ENCODE measurements around the gene FOXK2.

FOXK2 gene

GRCh38 chr17:82639628-82640027 is 120.1 kb downstream of the FOXK2 start:
- no peak overlapping the region for H3K27ac ChIP-seq
- H3K4me1 ChIP-seq: peaks cover 0 to 18% (median under 1%) of the 10 kb centered on the region in 4 donors
- intact Hi-C loops (cut with DNase I; ENCODE audit: low total_unique reads): no loop called here
- DNase-seq: no peak
- peaks cover 20 to 63% (median 43%) of the 10 kb centered on the region in 3 donors for H3K36me3 ChIP-seq
- H3K4me3 ChIP-seq: no peak overlapping the region
- no peaks in the 10 kb centered on the region for H3K9me3 ChIP-seq
- no peaks in the 10 kb centered on the region for H3K27me3 ChIP-seq
- TF ChIP-seq CTCF (IDR thresholded peaks at IDR 0.05): no peak

DNA sequence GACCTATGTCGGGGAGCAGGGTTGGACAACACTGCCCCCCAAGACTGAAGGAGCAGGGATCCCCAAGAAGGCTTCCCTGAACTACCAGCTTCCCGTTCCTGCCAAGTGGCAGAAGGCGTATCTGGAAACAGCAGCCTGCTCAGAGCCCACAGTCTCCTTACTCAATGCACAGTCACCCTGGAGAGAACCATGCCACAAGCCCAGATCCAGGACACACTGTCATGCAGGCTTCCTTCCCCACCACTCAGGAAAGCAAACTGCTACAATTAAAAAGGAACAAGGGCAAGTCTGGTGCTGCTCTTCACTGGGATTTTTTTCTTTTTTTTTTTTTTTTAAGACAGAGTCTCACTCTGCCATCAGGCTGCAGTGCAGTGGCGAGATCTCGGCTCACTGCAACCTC is 120.5 kb downstream of the FOXK2 start:
- no peak for DNase-seq
- peaks cover 0 to 22% (median 3%) of the 10 kb centered on the region in 4 donors for H3K4me1 ChIP-seq

GRCh38 chr17:82642022-82642421 is 122.5 kb downstream of the FOXK2 start:
- Histone ChIP-seq H3K27ac (no peak overlapping the region), H3K27me3 (no peaks in the 10 kb centered on the region), H3K4me1 (peaks cover 0 to 41% (median 16%) of the 10 kb centered on the region in 4 donors), H3K36me3 (peaks cover 20 to 56% (median 40%) of the 10 kb centered on the region in 3 donors), H3K9me3 (no peaks in the 10 kb centered on the region), H3K4me3 (no peak overlapping the region)
- DNase-seq: no peak
- intact Hi-C loops (cut with DNase I; ENCODE audit: low total_unique reads): no loop called here
- TF ChIP-seq CTCF (IDR thresholded peaks at IDR 0.05): no peak

More for the DNA sequence above, 120.5 kb downstream of the FOXK2 start:
- H3K27me3 ChIP-seq: no peaks in the 10 kb centered on the region
- H3K36me3 ChIP-seq: peaks cover 20 to 61% (median 44%) of the 10 kb centered on the region in 3 donors
- H3K4me3 ChIP-seq: no peak overlapping the region
- no peaks in the 10 kb centered on the region for H3K9me3 ChIP-seq
- intact Hi-C loops (cut with DNase I; ENCODE audit: low total_unique reads): no loop called here
- H3K27ac ChIP-seq: no peak overlapping the region
- no peak for TF ChIP-seq CTCF (IDR thresholded peaks at IDR 0.05)

DNA sequence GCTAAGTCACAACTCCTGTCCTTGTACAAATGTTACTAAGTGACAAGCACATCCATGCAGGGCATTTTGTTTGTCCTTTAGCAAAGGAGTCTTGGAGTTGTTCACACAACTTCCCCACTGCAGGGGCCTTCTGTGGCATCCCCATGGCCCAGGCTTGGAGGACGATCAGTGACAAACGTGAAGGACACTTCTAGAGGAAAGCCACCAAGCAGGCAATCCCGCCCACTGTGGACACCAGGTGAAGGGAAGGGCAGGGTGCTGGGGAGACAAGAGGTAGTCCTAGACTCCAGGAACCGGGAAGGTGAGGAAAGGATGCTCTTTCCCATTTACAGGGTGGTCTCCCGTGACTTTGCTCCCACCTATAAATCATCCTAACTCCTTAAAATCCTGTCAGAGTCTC is 124.6 kb downstream of the FOXK2 start:
- no peak overlapping the region for H3K4me3 ChIP-seq
- H3K9me3 ChIP-seq: no peaks in the 10 kb centered on the region
- DNase-seq: no peak
- H3K27me3 ChIP-seq: no peaks in the 10 kb centered on the region
- no peak for TF ChIP-seq CTCF (IDR thresholded peaks at IDR 0.05)
- peaks cover 0 to 48% (median 23%) of the 10 kb centered on the region in 4 donors for H3K4me1 ChIP-seq
- no peak overlapping the region for H3K27ac ChIP-seq
- peaks cover 20 to 57% (median 38%) of the 10 kb centered on the region in 3 donors for H3K36me3 ChIP-seq
- intact Hi-C loops (cut with DNase I; ENCODE audit: low total_unique reads): no loop called here

GRCh38 chr17:82645516-82645915 is 126.0 kb downstream of the FOXK2 start:
- no peak for DNase-seq
- no peak overlapping the region for H3K4me3 ChIP-seq
- H3K27me3 ChIP-seq: no peaks in the 10 kb centered on the region
- no peak overlapping the region for H3K27ac ChIP-seq
- H3K9me3 ChIP-seq: no peaks in the 10 kb centered on the region
- intact Hi-C loops (cut with DNase I; ENCODE audit: low total_unique reads): loop anchor here (5.0 kb wide), 1 partner anchor 107 kb away; the partner anchor contains the start of gene TBCD
- peaks cover 0 to 42% (median 25%) of the 10 kb centered on the region in 4 donors for H3K4me1 ChIP-seq
- peaks cover 20 to 43% (median 34%) of the 10 kb centered on the region in 3 donors for H3K36me3 ChIP-seq
- TF ChIP-seq CTCF (IDR thresholded peaks at IDR 0.05): no peak
